HUES6 (cell line): Measurements from ENCODE around the gene ADAM30.

Experiments used
- H3K27ac ChIP-seq: 2 replicates; pipeline ENCODE4 v1.7.0; 2013; ENCODE audit warnings: low read depth, mild to moderate bottlenecking, low read length, inconsistent platforms
- H3K27me3 ChIP-seq: 2 replicates; pipeline ENCODE4 v1.6.1; 2013; ENCODE audit warnings: low read length; ENCODE audit not compliant: control insufficient read depth, insufficient read depth
- H3K36me3 ChIP-seq: 2 replicates; pipeline ENCODE4 v1.6.1; 2013; ENCODE audit warnings: low read length; ENCODE audit not compliant: control insufficient read depth, insufficient read depth
- H3K4me1 ChIP-seq: 2 replicates; pipeline ENCODE4 v1.6.1; 2013; ENCODE audit warnings: low read length; ENCODE audit not compliant: control insufficient read depth, insufficient read depth
- H3K4me3 ChIP-seq: 2 replicates; pipeline ENCODE4 v1.5.1; 2013; ENCODE audit warnings: low read depth, low read length
- H3K9ac ChIP-seq: one replicate; pipeline ENCODE4 v1.6.1; 2013; ENCODE audit warnings: mild to moderate bottlenecking, low read length
- H3K9me3 ChIP-seq: 2 replicates; pipeline ENCODE4 v1.6.1; 2013; ENCODE audit warnings: low read depth, low read length; ENCODE audit not compliant: control insufficient read depth, insufficient read depth

ADAM30 gene

DNA sequence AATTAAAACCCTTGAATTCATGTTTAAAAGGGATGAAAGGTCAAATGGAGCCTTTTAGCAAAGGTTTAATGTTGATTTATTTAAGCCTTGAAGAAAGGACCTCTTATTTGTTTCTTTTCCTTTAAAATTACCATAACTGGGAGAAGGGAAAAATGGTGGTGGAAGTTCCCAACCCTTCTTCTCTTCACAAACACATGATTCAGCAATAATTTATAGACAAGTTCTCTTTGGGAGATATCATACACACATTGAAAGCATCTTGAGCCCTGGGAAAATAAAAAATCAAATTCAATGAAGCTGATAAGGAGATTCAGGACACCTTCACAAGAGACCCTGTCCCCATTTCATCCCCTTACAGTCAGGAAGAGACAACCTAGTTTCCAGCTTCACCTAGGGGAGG lies 8.9 kb downstream of the ADAM30 start:
- H3K27ac ChIP-seq = no peak overlapping the region
- no peak overlapping the region for H3K4me3 ChIP-seq
- H3K4me1 ChIP-seq = no peaks in the 10 kb centered on the region
- H3K27me3 ChIP-seq = 0 out of 2 replicates have a peak, but pooled peaks cover 3% of the 10 kb centered on the region
- H3K9me3 ChIP-seq = no peaks in the 10 kb centered on the region
- no peaks in the 10 kb centered on the region for H3K36me3 ChIP-seq
- no peak overlapping the region for H3K9ac ChIP-seq

- Histone ChIP-seq H3K4me3 (no peak overlapping the region), H3K9ac (no peak overlapping the region), H3K4me1 (no peaks in the 10 kb centered on the region), H3K27me3 (0 out of 2 replicates have a peak, but pooled peaks cover 3% of the 10 kb centered on the region), H3K36me3 (no peaks in the 10 kb centered on the region), H3K9me3 (no peaks in the 10 kb centered on the region), H3K27ac (no peak overlapping the region)
Measured at GRCh38 chr1:119885903-119886783, 10.2 kb downstream of the ADAM30 start.

- no peak overlapping the region for H3K9ac ChIP-seq
- H3K4me1 ChIP-seq = no peaks in the 10 kb centered on the region
- H3K27me3 ChIP-seq = 0 out of 2 replicates have a peak, but pooled peaks cover 3% of the 10 kb centered on the region
- no peak overlapping the region for H3K27ac ChIP-seq
- H3K9me3 ChIP-seq = no peaks in the 10 kb centered on the region
- H3K36me3 ChIP-seq = no peaks in the 10 kb centered on the region
- no peak overlapping the region for H3K4me3 ChIP-seq
Measured at GRCh38 chr1:119884711-119885110, 11.6 kb downstream of the ADAM30 start.

DNA sequence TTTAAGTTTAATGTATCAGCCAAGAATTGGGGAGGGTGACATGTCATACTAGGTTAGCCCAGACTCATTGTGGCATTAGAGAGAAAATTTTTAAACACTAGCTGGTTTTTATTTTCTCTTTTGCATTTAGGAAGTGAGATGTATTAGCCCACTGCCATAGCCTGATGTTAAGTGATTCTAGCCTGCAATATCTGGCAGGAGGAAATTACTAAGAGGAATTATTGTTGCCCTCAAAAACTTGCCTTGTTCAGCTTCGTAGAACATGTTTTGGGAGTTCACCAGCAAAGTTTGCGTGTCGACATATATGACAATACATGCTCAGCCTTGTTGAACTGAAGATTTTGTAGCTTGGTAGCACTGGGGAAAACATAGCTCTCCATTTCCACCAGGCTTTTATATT lies 12.5 kb downstream of the ADAM30 start:
- H3K27me3 ChIP-seq = 0 out of 2 replicates have a peak, but pooled peaks cover 3% of the 10 kb centered on the region
- no peaks in the 10 kb centered on the region for H3K4me1 ChIP-seq
- no peak overlapping the region for H3K4me3 ChIP-seq
- no peak overlapping the region for H3K9ac ChIP-seq
- H3K9me3 ChIP-seq = no peaks in the 10 kb centered on the region
- H3K36me3 ChIP-seq = no peaks in the 10 kb centered on the region
- H3K27ac ChIP-seq = no peak overlapping the region

DNA sequence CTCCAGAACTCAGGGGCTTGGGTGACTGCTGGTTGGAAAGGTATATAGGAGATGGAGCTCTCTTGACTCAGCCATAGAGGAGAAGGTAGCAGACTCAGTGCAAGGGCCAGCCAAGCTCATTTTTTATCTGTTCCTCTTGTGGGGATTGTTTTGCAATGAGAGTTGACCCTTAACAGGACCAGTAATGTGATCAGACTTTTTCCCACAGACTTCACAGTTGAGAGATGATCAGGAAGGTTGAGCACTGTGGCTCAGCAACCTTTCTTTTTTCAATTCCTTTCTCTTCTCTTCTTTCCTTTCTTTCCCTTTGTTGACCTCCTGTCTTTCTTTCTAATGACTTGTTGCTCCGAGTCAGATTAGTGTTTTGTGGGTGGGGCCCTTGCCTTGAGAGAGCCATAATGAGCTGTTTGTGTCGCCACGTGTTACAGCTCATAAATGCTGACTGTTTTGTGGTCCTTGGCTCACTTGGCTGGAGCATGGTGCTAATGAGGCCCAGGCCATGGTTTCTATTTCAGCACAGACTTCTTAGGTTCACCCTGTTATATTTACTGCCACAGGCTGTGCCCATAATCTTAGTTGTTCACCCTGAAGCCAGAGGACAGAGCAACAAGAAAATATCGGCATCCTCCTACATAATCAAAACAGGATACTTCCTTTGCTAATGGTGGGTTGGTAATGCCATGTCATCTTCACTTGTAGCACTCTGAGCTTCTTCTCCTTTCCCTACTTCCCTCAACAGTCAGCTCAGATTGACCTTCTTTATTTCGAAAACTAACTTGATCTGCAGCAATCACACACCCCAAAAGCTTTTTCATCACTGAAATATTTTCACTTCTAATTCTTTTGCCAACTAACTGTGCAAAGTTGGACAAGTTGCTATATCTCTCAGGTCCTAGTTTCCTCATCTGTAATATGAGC lies 13.9 kb downstream of the ADAM30 start:
- Histone ChIP-seq H3K36me3 (no peaks in the 10 kb centered on the region), H3K27me3 (0 out of 2 replicates have a peak, but pooled peaks cover 3% of the 10 kb centered on the region), H3K4me3 (no peak overlapping the region), H3K4me1 (no peaks in the 10 kb centered on the region), H3K9me3 (no peaks in the 10 kb centered on the region), H3K27ac (no peak overlapping the region), H3K9ac (no peak overlapping the region)

DNA sequence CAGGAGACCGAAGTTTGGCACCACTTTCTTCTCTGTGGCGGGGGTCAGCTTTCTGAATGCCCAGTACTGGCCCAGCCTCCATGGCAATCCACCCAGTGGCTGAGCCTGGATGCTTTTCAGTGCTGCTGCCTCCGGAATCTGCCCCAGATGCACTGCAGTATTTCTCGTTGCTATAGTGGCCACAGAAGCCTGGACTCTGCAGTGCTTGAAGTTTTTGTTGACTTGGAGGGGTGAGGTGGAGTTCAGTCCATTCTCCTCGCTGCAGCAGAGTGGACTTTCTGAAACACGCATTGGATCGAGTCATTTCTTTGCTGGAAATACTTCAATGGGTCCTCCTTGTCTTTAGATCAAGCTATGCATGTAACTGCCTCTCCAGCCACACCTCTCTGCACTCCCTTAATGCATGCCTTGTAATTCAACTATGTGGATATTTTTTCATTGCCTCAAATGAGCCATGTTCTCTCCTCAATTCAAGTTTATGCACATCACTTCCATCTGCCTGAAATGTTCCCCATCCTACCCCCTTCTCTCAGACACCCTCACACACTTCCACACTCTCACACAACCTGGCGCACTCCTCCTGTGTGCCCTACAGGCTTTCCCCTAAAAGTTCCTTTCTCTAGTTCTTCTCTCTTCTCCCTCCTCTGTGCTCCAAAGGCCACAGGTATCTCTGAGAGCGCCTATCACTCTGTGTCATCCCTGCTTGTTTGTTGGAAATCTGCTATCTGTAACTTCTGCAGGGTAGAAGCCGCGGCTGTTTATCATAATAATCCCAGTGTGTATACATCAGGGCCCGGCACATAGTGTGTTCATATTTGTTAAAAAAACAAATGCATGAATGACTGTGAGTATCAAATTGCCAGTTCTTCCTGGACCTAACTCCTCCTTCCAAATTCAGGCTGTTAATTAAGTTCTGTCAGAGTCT lies 16.5 kb downstream of the ADAM30 start:
- no peaks in the 10 kb centered on the region for H3K36me3 ChIP-seq
- H3K9me3 ChIP-seq = no peaks in the 10 kb centered on the region
- 0 out of 2 replicates have a peak, but pooled peaks cover 3% of the 10 kb centered on the region for H3K27me3 ChIP-seq
- H3K4me1 ChIP-seq = no peaks in the 10 kb centered on the region
- no peak overlapping the region for H3K9ac ChIP-seq
- no peak overlapping the region for H3K27ac ChIP-seq
- H3K4me3 ChIP-seq = no peak overlapping the region

- Histone ChIP-seq H3K9me3 (no peaks in the 10 kb centered on the region), H3K27me3 (no peaks in the 10 kb centered on the region), H3K9ac (no peak overlapping the region), H3K36me3 (no peaks in the 10 kb centered on the region), H3K4me1 (no peaks in the 10 kb centered on the region), H3K27ac (no peak overlapping the region), H3K4me3 (no peak overlapping the region)
Measured at GRCh38 chr1:119878171-119878570, 18.1 kb downstream of the ADAM30 start.

DNA sequence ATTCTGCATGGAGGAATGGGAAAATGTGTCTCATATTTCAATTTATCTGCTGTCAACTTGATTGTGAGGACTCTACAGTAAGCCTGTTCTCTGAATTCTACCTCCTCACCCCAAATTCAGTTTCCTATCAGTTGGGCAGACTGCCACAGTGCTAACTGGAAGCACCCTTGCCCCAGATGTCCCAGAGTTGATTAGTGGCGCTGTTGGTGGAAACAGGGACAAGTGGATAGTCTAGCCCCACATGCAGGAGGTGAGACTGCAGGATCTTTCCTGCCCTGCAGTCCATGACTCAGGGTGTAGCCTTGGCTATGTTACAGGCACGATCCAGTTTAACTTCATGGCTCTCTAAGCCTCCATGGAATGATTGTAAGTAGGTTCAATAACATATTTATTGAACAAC lies 22.1 kb downstream of the ADAM30 start:
- Histone ChIP-seq H3K9ac (no peak overlapping the region), H3K27ac (no peak overlapping the region), H3K4me1 (peaks cover 6% of the 10 kb centered on the region; the same call in 1 of the 2 replicates), H3K9me3 (no peaks in the 10 kb centered on the region), H3K36me3 (no peaks in the 10 kb centered on the region), H3K27me3 (no peaks in the 10 kb centered on the region), H3K4me3 (no peak overlapping the region)

DNA sequence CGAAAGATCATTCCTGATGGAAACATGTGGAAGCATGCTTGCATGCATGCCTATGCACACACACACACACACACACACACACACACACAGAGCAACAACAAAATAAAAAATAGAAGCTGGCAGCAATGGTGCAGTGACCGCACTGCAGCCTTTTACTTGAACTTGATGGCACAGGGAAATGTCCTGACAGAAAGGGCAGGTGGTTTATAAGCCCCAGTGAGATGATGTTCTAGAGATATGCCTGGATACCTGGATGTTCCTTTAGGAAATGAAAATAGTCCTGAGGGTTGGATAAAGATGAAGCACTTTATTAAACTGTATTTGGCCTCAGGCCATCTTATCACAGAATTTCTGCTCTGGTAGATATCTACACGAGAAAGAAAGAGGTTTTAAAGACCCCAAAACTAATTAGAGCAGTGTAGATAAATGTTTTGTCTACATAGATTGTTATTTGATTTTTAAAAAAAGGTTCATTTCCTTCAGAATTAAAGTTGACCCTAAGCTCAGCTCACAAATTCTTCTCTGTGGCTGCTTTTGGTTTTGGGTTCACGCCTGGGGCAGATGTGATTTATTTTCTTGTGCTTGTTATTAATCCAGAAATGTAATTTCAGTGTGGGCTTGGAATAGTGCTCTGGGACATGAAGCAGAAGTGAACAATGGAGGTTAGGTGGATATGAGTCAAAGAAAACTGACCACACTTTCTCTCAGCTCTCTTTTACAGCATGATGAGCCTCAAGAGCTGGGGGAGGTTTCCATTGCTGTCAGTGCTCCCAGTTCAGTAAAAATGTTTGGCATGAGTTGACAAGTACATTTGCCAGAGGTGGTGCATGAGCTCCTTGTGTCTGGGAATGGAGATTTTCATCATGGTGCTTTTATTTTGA lies 22.9 kb downstream of the ADAM30 start:
- Histone ChIP-seq H3K27me3 (no peaks in the 10 kb centered on the region), H3K9ac (no peak overlapping the region), H3K9me3 (no peaks in the 10 kb centered on the region), H3K4me3 (no peak overlapping the region), H3K27ac (no peak overlapping the region), H3K4me1 (peaks cover 6% of the 10 kb centered on the region; the same call in 1 of the 2 replicates), H3K36me3 (no peaks in the 10 kb centered on the region)
